HL-60 (cell line): ENCODE measurements around the gene GANAB.

Experiments
- GABPA ChIP-seq: IDR thresholded peaks from 2 replicates; pipeline ENCODE4 v1.6.1; 2012; ENCODE audit warnings: low read depth
- POLR2AphosphoS5 ChIP-seq: IDR thresholded peaks from 2 replicates; pipeline ENCODE4 v1.6.1; 2012; ENCODE audit warnings: low read depth
- REST ChIP-seq: IDR thresholded peaks from 2 replicates; pipeline ENCODE4 v1.6.1; 2012; ENCODE audit warnings: low read depth; ENCODE audit not compliant: insufficient replicate concordance
- SPI1 ChIP-seq: IDR thresholded peaks from 2 replicates; pipeline ENCODE4 v1.6.1; 2012; ENCODE audit warnings: low read depth, mild to moderate bottlenecking, borderline replicate concordance
- TF ChIP-seq, protein P1 (sequence below): IDR thresholded peaks from one replicate; pipeline ENCODE4 v1.5.1; 2011; ENCODE audit warnings: low read length, control low read depth, inconsistent platforms; ENCODE audit not compliant: insufficient read depth

DNA sequence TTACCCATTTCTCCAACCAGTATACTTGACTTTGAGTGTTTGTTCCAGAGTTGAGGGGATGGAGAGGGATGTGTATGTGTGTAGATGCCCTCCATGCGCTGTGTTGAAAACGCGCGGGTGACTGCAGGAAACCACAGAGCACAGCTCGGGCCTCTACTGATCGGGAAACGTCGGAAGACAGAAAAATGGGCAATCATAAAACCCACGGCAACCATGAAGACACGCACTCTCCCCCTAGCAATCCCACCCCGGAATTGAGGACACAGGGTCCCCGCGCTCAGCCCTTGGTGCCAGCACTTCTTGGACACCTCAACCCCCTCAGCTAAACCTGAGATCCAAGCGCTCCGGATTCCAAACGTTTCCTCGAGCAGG is 24.8 kb upstream of the GANAB start:
- TF ChIP-seq, protein P1, sequence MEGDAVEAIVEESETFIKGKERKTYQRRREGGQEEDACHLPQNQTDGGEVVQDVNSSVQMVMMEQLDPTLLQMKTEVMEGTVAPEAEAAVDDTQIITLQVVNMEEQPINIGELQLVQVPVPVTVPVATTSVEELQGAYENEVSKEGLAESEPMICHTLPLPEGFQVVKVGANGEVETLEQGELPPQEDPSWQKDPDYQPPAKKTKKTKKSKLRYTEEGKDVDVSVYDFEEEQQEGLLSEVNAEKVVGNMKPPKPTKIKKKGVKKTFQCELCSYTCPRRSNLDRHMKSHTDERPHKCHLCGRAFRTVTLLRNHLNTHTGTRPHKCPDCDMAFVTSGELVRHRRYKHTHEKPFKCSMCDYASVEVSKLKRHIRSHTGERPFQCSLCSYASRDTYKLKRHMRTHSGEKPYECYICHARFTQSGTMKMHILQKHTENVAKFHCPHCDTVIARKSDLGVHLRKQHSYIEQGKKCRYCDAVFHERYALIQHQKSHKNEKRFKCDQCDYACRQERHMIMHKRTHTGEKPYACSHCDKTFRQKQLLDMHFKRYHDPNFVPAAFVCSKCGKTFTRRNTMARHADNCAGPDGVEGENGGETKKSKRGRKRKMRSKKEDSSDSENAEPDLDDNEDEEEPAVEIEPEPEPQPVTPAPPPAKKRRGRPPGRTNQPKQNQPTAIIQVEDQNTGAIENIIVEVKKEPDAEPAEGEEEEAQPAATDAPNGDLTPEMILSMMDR: no peak
- TF ChIP-seq POLR2AphosphoS5: no peak; the same call in 1 of the 2 replicates
- no peak for TF ChIP-seq REST
- TF ChIP-seq GABPA: no peak
- TF ChIP-seq SPI1: no peak
